SK-N-SH treated with all-trans-retinoic acid at 6 μM for 48 hours (cell line): ENCODE measurements around the gene FAT1.

ENCODE experiments used
- CSRNP3 ChIP-seq: fragments of 250-450 bp; sonication (Bioruptor Pico); IDR thresholded peaks from 2 replicates; pipeline ENCODE4 v1.5.1; 2021; ENCODE audit warnings: mild to moderate bottlenecking, moderate library complexity
- GLIS3 ChIP-seq: fragments of 250-450 bp; sonication (Bioruptor Pico); IDR thresholded peaks from 2 replicates; pipeline ENCODE4 v1.5.0; 2020; ENCODE audit warnings: mild to moderate bottlenecking, moderate library complexity
- OSR1 ChIP-seq: fragments of 250-450 bp; sonication (Bioruptor Pico); IDR thresholded peaks from 2 replicates; pipeline ENCODE4 v1.8.0; 2022; ENCODE audit warnings: moderate library complexity, mild to moderate bottlenecking, inconsistent platforms
- PATZ1 ChIP-seq: fragments of 250-450 bp; sonication (Bioruptor Pico); IDR thresholded peaks from 2 replicates; pipeline ENCODE4 v1.8.0; 2020; ENCODE audit warnings: mild to moderate bottlenecking, moderate library complexity, borderline replicate concordance
- POU6F1 ChIP-seq: fragments of 250-450 bp; sonication (Bioruptor Pico); IDR thresholded peaks from 2 replicates; pipeline ENCODE4 v1.8.0; 2021; ENCODE audit warnings: low read depth, mild to moderate bottlenecking, moderate library complexity, borderline replicate concordance
- RARB ChIP-seq: fragments of 250-450 bp; sonication (Bioruptor Pico); IDR thresholded peaks from 2 replicates; pipeline ENCODE4 v1.8.0; 2021; ENCODE audit warnings: mild to moderate bottlenecking, moderate library complexity
- TCF4 ChIP-seq: fragments of 250-450 bp; sonication (Bioruptor Pico); IDR thresholded peaks from 2 replicates; pipeline ENCODE4 v1.8.0; 2021; ENCODE audit warnings: mild to moderate bottlenecking, moderate library complexity, borderline replicate concordance
- TOX ChIP-seq: fragments of 250-450 bp; sonication (Bioruptor Pico); IDR thresholded peaks from 2 replicates; pipeline ENCODE4 v1.8.0; 2021; ENCODE audit warnings: mild to moderate bottlenecking, moderate library complexity, borderline replicate concordance
- ZC3H10 ChIP-seq: fragments of 250-450 bp; sonication (Bioruptor Pico); IDR thresholded peaks from 2 replicates; pipeline ENCODE4 v1.5.1; 2021; ENCODE audit warnings: mild to moderate bottlenecking, moderate library complexity
- ZFP3 ChIP-seq: fragments of 250-450 bp; sonication (Bioruptor Pico); IDR thresholded peaks from 2 replicates; pipeline ENCODE4 v1.5.0; 2020; ENCODE audit warnings: mild to moderate bottlenecking, moderate library complexity
- ZFP30 ChIP-seq: fragments of 450-650 bp; formaldehyde crosslinking; IDR thresholded peaks from 2 replicates; pipeline ENCODE4 v1.5.0; 2022; ENCODE audit warnings: mild to moderate bottlenecking, moderate library complexity

GRCh38 chr4:186628058-186628711 is 95.5 kb downstream of the FAT1 start:
- TF ChIP-seq ZC3H10 (no peak), ZFP3 (CRISPR knock-in tag) (no peak), PATZ1 (CRISPR knock-in tag) (no peak), RARB (no peak), CSRNP3 (CRISPR knock-in tag) (no peak), OSR1 (no peak), TOX (CRISPR knock-in tag) (no peak), GLIS3 (CRISPR knock-in tag) (no peak), ZFP30 (no peak), POU6F1 (no peak), TCF4 (CRISPR knock-in tag) (no peak)
